Neutrophil (primary cell): ENCODE measurements around the gene ZBTB21.

Experiments
- H3K27ac ChIP-seq: fragments of 200-600 bp; sonication (generic); 2 replicates; pipeline ENCODE4 v1.5.1; 2016; ENCODE audit warnings: mild to moderate bottlenecking, moderate library complexity
- H3K27me3 ChIP-seq: fragments of 200-600 bp; sonication (generic); 2 replicates; pipeline ENCODE4 v1.6.0; 2016; ENCODE audit warnings: mild to moderate bottlenecking
- H3K36me3 ChIP-seq: fragments of 200-600 bp; sonication (generic); 2 replicates; pipeline ENCODE4 v1.5.1; 2017
- H3K4me1 ChIP-seq, 2 experiments: fragments of 200-600 bp in 1 of 2; sonication (generic) in 1 of 2; 1 replicate in 1 of 2; 2 replicates in 1 of 2; pipeline versions ENCODE4 v1.5.1 to v1.6.1; 2013 to 2016; ENCODE audit warnings: low read depth in 1 of 2, low read length in 1 of 2, mild to moderate bottlenecking in 1 of 2, moderate library complexity in 1 of 2; ENCODE audit not compliant: control insufficient read depth in 1 of 2, insufficient read depth in 1 of 2
- H3K4me3 ChIP-seq, 2 experiments: fragments of 200-600 bp in 1 of 2; sonication (generic) in 1 of 2; 1 replicate in 1 of 2; 2 replicates in 1 of 2; pipeline ENCODE4 v1.5.1; 2013 to 2016; ENCODE audit warnings: low read depth in 1 of 2, low read length in 1 of 2, mild to moderate bottlenecking in 1 of 2, moderate library complexity in 1 of 2
- H3K9me3 ChIP-seq: fragments of 200-600 bp; sonication (generic); 2 replicates; pipeline ENCODE4 v1.5.1; 2016
- TF ChIP-seq, protein P1 (sequence below): fragments of 200-600 bp; sonication (generic); IDR thresholded peaks from 2 replicates; pipeline ENCODE4 v1.5.1; 2016; ENCODE audit warnings: antibody characterized with exemption

The ZBTB21 gene

DNA sequence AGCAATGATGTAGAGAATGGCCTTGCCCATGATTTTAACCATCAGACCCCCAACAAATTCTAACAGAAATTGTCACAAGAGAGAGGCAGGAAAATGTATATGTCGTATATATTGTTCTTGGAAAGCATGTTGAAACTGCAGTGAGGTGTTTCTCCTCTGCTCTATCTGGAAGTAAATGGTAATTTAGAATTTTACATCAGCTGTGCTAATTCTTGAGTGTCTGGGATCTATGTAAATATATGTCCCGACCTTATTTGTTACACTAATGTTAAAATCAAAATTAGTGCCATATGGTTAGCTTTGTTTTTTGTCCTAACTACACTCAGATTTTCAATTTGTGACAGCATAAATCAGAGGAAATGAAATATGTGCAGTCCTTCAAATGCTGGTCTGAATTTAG lies 20.5 kb downstream of the ZBTB21 start:
- no peak overlapping the region for H3K4me3 ChIP-seq
- no peaks in the 10 kb centered on the region for H3K9me3 ChIP-seq
- H3K4me1 ChIP-seq, result no peaks in the 10 kb centered on the region
- no peaks in the 10 kb centered on the region for H3K27me3 ChIP-seq
- TF ChIP-seq, protein P1, sequence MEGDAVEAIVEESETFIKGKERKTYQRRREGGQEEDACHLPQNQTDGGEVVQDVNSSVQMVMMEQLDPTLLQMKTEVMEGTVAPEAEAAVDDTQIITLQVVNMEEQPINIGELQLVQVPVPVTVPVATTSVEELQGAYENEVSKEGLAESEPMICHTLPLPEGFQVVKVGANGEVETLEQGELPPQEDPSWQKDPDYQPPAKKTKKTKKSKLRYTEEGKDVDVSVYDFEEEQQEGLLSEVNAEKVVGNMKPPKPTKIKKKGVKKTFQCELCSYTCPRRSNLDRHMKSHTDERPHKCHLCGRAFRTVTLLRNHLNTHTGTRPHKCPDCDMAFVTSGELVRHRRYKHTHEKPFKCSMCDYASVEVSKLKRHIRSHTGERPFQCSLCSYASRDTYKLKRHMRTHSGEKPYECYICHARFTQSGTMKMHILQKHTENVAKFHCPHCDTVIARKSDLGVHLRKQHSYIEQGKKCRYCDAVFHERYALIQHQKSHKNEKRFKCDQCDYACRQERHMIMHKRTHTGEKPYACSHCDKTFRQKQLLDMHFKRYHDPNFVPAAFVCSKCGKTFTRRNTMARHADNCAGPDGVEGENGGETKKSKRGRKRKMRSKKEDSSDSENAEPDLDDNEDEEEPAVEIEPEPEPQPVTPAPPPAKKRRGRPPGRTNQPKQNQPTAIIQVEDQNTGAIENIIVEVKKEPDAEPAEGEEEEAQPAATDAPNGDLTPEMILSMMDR, result no peak
- peaks cover 27% of the 10 kb centered on the region for H3K36me3 ChIP-seq
- H3K27ac ChIP-seq, result no peak overlapping the region

DNA sequence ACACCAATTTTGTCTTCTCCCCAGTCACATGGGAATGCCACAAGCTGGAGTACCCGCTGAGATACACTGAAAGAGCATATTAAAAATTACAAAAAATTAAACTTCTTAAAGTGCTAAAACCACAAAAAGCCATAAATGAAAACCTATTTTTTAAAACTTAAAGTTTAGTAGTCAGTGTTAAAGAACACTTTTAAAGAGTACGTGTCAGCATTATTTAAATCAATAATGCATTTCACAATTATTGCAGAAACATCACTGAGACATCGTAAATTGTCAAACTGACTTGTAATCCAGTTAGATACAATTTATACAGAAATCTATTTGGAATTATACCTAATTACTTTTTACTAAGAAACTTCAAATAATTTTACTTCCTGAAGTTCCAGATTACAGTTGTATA lies 22.9 kb downstream of the ZBTB21 start:
- Histone ChIP-seq H3K27me3 (no peaks in the 10 kb centered on the region), H3K27ac (no peak overlapping the region), H3K36me3 (peaks cover 12% of the 10 kb centered on the region), H3K4me1 (no peaks in the 10 kb centered on the region), H3K9me3 (no peaks in the 10 kb centered on the region), H3K4me3 (no peak overlapping the region)
- TF ChIP-seq, protein P1, result no peak

DNA sequence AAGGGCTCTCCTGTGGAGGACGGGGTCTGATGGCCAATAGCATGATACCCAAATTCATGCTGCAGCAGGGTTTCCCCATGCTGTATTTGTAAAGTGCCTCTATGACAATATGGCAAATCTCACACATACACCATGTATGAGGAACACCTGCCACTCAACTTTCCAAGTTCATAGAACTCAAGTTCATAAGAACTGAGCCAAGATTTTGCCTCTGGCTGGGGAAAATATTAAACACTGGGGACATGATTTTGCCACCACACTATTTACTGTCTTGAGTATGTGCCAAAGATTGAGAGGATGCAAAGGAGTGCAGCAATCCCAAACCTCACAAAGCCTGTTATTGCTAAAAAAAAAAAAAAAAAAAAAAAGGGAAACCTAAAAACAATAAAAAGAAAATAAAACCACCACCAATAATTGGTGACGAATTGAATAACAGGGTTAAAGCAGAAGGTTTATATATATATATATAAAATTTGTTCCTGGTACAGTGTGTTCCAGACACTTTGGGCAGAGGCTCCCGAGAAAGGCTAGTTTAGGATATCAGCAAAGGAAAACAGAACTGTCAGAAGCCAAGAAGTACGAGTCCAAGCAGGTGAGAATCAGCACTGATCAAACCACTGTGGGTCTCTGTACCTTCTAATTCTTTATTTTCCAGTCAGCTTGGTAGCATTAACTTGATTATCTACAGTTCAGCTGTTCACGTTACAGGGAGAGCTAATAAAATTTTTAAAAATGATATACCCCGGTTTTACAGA lies 24.3 kb downstream of the ZBTB21 start:
- no peak overlapping the region for H3K4me3 ChIP-seq
- H3K36me3 ChIP-seq, result peaks cover 2% of the 10 kb centered on the region
- TF ChIP-seq, protein P1, result no peak
- no peak overlapping the region for H3K27ac ChIP-seq
- no peaks in the 10 kb centered on the region for H3K9me3 ChIP-seq
- H3K27me3 ChIP-seq, result no peaks in the 10 kb centered on the region
- H3K4me1 ChIP-seq, result no peaks in the 10 kb centered on the region

DNA sequence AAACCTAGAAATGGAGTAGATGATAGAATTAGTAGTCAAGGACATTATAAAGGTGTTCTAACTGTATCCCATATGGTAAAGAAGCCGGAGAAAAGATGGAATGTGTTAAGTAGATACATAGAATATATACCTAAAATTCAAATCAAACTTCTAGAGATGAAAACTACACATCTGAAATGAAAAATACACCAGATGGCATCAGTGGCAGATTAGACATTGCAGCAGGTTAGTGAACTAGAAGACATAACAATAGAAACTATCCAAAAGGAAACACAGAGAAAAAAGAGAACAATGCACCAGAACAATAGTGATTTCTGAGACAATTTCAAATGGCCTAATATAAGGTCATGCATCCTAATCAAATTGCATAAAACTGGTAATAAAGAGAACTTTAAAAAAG lies 26.9 kb downstream of the ZBTB21 start:
- no peak overlapping the region for H3K4me3 ChIP-seq
- no peaks in the 10 kb centered on the region for H3K36me3 ChIP-seq
- H3K27me3 ChIP-seq, result no peaks in the 10 kb centered on the region
- no peak overlapping the region for H3K27ac ChIP-seq
- no peaks in the 10 kb centered on the region for H3K9me3 ChIP-seq
- no peaks in the 10 kb centered on the region for H3K4me1 ChIP-seq
- TF ChIP-seq, protein P1, result no peak

DNA sequence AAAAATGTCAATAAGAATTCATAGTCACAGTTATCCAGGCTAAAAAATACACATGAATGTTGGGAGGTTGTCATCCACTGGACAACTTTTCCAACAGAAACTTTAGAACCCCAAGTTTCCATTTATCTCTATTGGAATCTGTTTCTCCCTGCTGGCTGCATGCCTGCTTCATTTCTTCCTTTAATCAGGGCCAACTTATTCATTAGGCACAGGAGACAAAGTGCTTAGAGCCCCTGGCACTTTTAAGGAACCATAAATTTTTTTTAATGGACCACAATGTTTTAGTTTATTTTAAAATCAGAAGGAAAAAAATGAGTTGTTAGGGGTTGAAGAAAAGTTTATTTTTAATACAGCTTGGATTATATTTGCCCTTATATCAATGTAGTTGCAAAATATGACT lies 29.6 kb downstream of the ZBTB21 start:
- no peaks in the 10 kb centered on the region for H3K9me3 ChIP-seq
- H3K36me3 ChIP-seq, result no peaks in the 10 kb centered on the region
- H3K4me3 ChIP-seq, result no peak overlapping the region
- no peaks in the 10 kb centered on the region for H3K4me1 ChIP-seq
- TF ChIP-seq, protein P1, result no peak
- no peak overlapping the region for H3K27ac ChIP-seq
- no peaks in the 10 kb centered on the region for H3K27me3 ChIP-seq
